ENCODE data around the gene SVOPL. TPM values are rescaled to one million over a fixed set of nuclear protein-coding genes. Genes with fewer than 3 reads are reported as not detected.

SVOPL gene
- total RNA-seq, 1 donor, result not detected

DNA sequence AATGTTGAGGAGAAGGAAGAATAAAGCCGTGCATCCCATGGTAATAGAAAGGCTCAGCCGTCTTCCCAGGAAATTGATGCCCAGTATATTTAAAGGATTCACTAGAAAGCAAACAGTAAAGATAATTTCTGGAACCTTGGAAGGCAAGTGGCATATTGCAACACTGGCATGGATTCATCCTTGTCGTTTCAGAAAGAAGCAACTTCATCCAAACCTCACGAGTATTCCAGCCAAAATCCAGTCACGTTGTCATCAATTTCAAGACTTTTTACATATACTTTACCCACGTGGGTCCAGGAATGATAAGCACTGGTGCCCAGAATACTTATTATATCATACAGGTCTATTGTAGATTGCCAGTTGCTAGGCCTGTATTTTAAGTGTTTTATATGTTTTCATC lies 73.8 kb downstream of the SVOPL start:
- no peak for TF ChIP-seq CTCF (IDR thresholded peaks at IDR 0.05; ENCODE audit: insufficient read depth, low read depth, low read length)
- DNase-seq (ENCODE audit: low read depth), result no peak
- no peak overlapping the region for H3K4me3 ChIP-seq (ENCODE audit: low read depth, low read length)

GRCh38 chr7:138626846-138627245 lies 74.3 kb downstream of the SVOPL start:
- no peak overlapping the region for H3K4me3 ChIP-seq (ENCODE audit: low read depth, low read length)
- no peak for TF ChIP-seq CTCF (IDR thresholded peaks at IDR 0.05; ENCODE audit: insufficient read depth, low read depth, low read length)
- no peak for DNase-seq (ENCODE audit: low read depth)

DNA sequence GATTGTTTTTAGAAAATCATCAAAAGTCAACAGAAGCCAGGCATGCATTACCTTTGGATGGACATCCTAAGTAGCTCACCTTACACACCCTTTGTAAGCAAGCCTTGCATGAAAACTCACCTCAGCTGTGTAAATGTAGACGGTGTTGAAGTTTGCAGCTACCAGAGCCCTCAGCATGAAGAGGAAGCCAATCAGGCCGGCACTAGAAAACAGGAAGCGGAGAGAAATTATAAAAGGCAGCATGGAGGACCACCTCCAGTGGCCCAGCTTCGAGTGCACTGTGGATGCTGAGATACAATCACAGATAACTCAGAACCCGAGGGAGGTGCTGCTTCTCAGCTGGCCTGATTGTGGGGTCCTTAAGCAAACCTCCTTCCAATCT lies 75.3 kb downstream of the SVOPL start:
- H3K4me3 ChIP-seq (ENCODE audit: low read depth, low read length), result no peak overlapping the region
- TF ChIP-seq CTCF (IDR thresholded peaks at IDR 0.05; ENCODE audit: insufficient read depth, low read depth, low read length), result no peak
- DNase-seq (ENCODE audit: low read depth), result no peak

- no peak for DNase-seq (ENCODE audit: low read depth)
- H3K4me3 ChIP-seq (ENCODE audit: low read depth, low read length), result no peak overlapping the region
- no peak for TF ChIP-seq CTCF (IDR thresholded peaks at IDR 0.05; ENCODE audit: insufficient read depth, low read depth, low read length)
These were observed 75.9 kb downstream of the SVOPL start for GRCh38 chr7:138625084-138625848.

DNA sequence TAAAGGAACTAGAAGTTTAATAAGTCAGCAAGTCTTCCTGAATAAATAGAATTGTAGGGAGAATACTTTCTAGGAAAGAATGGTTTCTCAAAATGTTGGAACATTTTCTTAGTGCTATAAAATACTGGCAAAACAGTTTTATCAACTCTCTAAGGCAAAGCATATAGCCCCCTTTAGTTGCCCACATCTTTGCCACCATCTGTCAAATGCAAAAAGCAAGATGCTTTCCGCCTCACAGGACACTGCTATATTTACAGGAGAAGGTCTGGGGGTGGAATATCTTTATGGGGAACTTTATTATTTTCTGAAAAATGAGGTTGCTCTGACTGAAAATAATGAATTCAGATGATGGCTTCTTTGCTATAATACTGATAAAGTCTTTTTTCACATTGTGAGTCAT lies 78.3 kb downstream of the SVOPL start:
- no peak for DNase-seq (ENCODE audit: low read depth)
- no peak overlapping the region for H3K4me3 ChIP-seq (ENCODE audit: low read depth, low read length)
- no peak for TF ChIP-seq CTCF (IDR thresholded peaks at IDR 0.05; ENCODE audit: insufficient read depth, low read depth, low read length)

DNA sequence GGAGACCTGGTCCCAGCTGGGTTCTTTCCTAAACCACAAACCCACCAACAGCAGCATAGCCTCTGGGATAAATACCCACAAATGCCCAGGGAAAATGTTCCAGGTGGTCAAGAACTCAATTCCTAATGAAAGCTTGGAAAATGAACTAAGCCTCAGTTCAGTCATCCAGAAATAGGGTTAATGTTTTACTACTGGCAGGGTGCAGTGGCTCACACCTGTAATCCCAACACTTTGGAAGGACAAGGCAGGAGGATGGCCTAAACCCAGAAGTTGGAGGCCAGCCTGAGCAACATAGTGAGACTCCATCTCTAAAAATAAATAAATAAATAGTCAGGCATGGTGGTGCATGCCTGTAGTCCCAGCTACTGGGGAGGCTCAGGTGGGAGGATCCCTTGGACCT lies 82.2 kb downstream of the SVOPL start:
- DNase-seq (ENCODE audit: low read depth), result no peak
- TF ChIP-seq CTCF (IDR thresholded peaks at IDR 0.05; ENCODE audit: insufficient read depth, low read depth, low read length), result no peak
- H3K4me3 ChIP-seq (ENCODE audit: low read depth, low read length), result no peak overlapping the region

GRCh38 chr7:138618506-138618905 lies 82.7 kb downstream of the SVOPL start:
- TF ChIP-seq CTCF (IDR thresholded peaks at IDR 0.05; ENCODE audit: insufficient read depth, low read depth, low read length), result no peak
- no peak for DNase-seq (ENCODE audit: low read depth)
- H3K4me3 ChIP-seq (ENCODE audit: low read depth, low read length), result no peak overlapping the region

Measured in fibroblast of villous mesenchyme (primary cell).